HEK293 (cell line): ENCODE results near the gene SCN4B.

Source experiments
- CTCF ChIP-seq: fragments of 450-650 bp; formaldehyde crosslinking; IDR thresholded peaks from 2 replicates; pipeline ENCODE4 v1.5.1; 2016; ENCODE audit warnings: missing biosample characterization, missing genetic modification characterization
- ZBTB17 ChIP-seq: fragments of 450-650 bp; formaldehyde crosslinking; IDR thresholded peaks from 2 replicates; pipeline ENCODE4 v1.5.1; 2016; ENCODE audit warnings: missing biosample characterization, missing genetic modification characterization
- ZNF132 ChIP-seq: fragments of 450-650 bp; formaldehyde crosslinking; IDR thresholded peaks from 2 replicates; pipeline ENCODE4 v1.5.1; 2017; ENCODE audit warnings: missing biosample characterization, missing genetic modification characterization, borderline replicate concordance

DNA sequence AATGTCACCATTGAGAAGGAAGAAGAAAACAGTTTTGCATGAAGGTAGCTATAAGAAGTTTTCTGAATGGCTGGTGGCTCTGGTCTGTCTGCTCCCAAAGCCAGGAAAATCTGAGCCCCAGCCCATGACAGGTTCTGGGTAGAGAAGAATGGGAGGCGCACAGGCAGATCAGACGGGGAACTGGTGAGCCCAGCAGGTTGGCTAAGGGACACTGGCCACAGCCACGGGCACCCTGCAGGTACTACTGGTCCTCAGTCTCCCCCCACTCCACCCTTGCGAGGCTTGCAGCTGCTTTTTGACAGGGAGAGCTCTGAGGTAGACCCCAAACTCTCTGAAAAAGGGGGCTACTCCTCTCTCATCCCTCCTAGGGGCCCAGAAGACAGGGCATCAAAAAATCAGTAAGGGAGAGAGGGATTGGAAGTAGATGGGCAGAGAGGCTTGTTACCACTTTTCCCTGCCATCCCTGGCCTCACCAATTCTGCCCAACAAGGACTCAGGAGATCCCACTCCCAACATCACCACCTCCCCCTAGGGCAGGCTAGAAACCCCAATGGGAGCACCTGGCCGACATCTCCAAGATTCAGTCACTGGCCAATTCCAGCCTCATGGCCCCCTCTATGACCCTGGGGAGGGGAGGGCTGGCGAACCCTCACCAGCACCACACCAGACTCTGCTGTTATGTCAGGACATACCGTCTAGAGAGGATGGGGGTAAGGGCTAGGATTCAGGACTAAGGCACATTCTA lies 17.4 kb downstream of the SCN4B start:
- no peak for TF ChIP-seq ZBTB17 (tag by site-specific recombination)
- TF ChIP-seq CTCF (tag by site-specific recombination) = no peak
- TF ChIP-seq ZNF132 = no peak
